ENCODE measurements around the gene TRIM23.
A peak's percentile ranks its signal among the peaks of the same experiment; 100 is the strongest.
"Not testable (repeated sequence)": the region's sequence is repeated elsewhere in the genome, so short reads cannot be mapped to it uniquely, and the experiment has no call there.

The TRIM23 gene

GRCh38 chr5:65624025-65624570 is at the start of gene TRIM23:
TRIM23 (minus strand) TSS chr5:65624333; CDS start chr5:65624274, 59 bp downstream.
- peak; percentile 96 for DNase-seq

- peak; percentile 28 to 59 (median 45) for DNase-seq
Measured at GRCh38 chr5:65672796-65673195, 48.7 kb upstream of the TRIM23 start.

GRCh38 chr5:65668696-65669095 is 44.6 kb upstream of the TRIM23 start:
- DNase-seq: peak; percentile 56 to 77 (median 72)

GRCh38 chr5:65663804-65664521 is 39.8 kb upstream of the TRIM23 start:
- no peak for DNase-seq

- DNase-seq: no peak
Measured at GRCh38 chr5:65654713-65655112, 30.6 kb upstream of the TRIM23 start.

GRCh38 chr5:65651144-65651543 is 27.0 kb upstream of the TRIM23 start:
- no peak for DNase-seq

GRCh38 chr5:65647941-65648340 is 23.8 kb upstream of the TRIM23 start:
- no peak for DNase-seq

- no peak for DNase-seq
Measured at GRCh38 chr5:65646938-65647337, 22.8 kb upstream of the TRIM23 start.

- DNase-seq: no peak
Measured at GRCh38 chr5:65640240-65640639, 16.1 kb upstream of the TRIM23 start.

GRCh38 chr5:65630981-65631380 is 6.8 kb upstream of the TRIM23 start:
- no peak for DNase-seq

- peak in 2 of 3 donors; percentile 13 to 20 for DNase-seq
Measured at GRCh38 chr5:65625743-65626142, 1.6 kb upstream of the TRIM23 start.

- peak; percentile 86 to 91 (median 90) for DNase-seq
Measured at GRCh38 chr5:65624571-65625555, 730 bp upstream of the TRIM23 start, which contains the start of the genes SHLD3 and TRAPPC13. SHLD3 (plus strand) TSS chr5:65625027; CDS start chr5:65629588, 4,561 bp downstream. TRAPPC13 (plus strand) TSS chr5:65625027; CDS start chr5:65625061, 34 bp downstream.

- peak in 1 of 3 donors; percentile 8 for DNase-seq
Measured at GRCh38 chr5:65623482-65623881, 651 bp downstream of the TRIM23 start.

GRCh38 chr5:65621961-65622360 is 2.2 kb downstream of the TRIM23 start:
- not testable (repeated sequence) for DNase-seq

GRCh38 chr5:65620021-65620420 is 4.1 kb downstream of the TRIM23 start:
- no peak for DNase-seq

- no peak for DNase-seq
Measured at GRCh38 chr5:65612298-65612907, 11.7 kb downstream of the TRIM23 start.

- no peak for DNase-seq
Measured at GRCh38 chr5:65611524-65611923, 12.6 kb downstream of the TRIM23 start.

- DNase-seq: peak in 2 of 3 donors; percentile 2 to 39
Measured at GRCh38 chr5:65601761-65602160, 22.4 kb downstream of the TRIM23 start.

GRCh38 chr5:65588694-65589093 is 35.4 kb downstream of the TRIM23 start:
- DNase-seq: no peak

GRCh38 chr5:65577141-65577540 is 47.0 kb downstream of the TRIM23 start:
- DNase-seq: no peak

GRCh38 chr5:65570598-65571226 is 53.4 kb downstream of the TRIM23 start:
- DNase-seq: no peak

- no peak for DNase-seq
Measured at GRCh38 chr5:65566505-65566904, 57.6 kb downstream of the TRIM23 start.

Data from suppressor macrophage treated with lipopolysaccharide for 1 hour (primary cell).